Stomach (tissue), 4 donors: Measurements from ENCODE around the gene BICDL1.
"Not testable (repeated sequence)": the region's sequence is repeated elsewhere in the genome, so short reads cannot be mapped to it uniquely, and the experiment has no call there.

ENCODE experiments used
- CTCF ChIP-seq, 7 experiments: fragments of 450-650 bp in 4 of 7; fragments of 200-600 bp in 3 of 7; sonication (generic) in 3 of 7; IDR thresholded peaks; one replicate each; pipeline ENCODE4 v1.5.1; 2016 to 2019; ENCODE audit warnings: antibody characterized with exemption in 7 of 7, control low read depth in 2 of 7, mild to moderate bottlenecking in 1 of 7
- EP300 ChIP-seq: sonication (generic); formaldehyde crosslinking; IDR thresholded peaks from one replicate; pipeline ENCODE4 v1.6.1; 2017; ENCODE audit warnings: antibody characterized with exemption
- POLR2A ChIP-seq, 4 donors: fragments of 450-650 bp; IDR thresholded peaks; one replicate each; pipeline ENCODE4 v1.6.1; 2016; ENCODE audit warnings: antibody characterized with exemption in 4 of 4, control low read depth in 2 of 4, mild to moderate bottlenecking in 1 of 4, moderate library complexity in 1 of 4
- POLR2AphosphoS5 ChIP-seq, 3 donors: sonication (generic); formaldehyde crosslinking; IDR thresholded peaks; one replicate each; pipeline ENCODE4 v1.6.1; 2016; ENCODE audit warnings: antibody characterized with exemption in 3 of 3

DNA sequence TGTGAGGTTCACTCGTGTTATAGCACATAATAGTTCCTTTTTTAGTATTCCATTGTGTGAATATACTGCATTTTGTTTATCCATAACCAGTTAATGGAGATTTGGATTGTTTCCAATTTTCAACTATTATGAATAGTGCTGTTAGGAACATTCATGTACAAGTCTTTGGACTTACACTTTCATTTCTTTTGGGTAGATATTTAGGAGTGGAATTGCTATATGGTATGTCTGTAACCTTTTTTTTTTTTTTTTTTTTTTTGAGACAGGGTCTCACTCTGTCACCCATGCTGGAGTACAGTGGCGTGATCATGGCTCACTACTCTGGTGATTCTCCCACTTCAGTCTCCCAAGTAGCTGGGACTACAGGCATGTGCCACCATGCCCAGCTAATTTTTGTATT is 27.2 kb downstream of the BICDL1 start:
- not testable (repeated sequence) for TF ChIP-seq CTCF (IDR thresholded peaks at IDR 0.05); POLR2A (IDR thresholded peaks at IDR 0.05); POLR2AphosphoS5 (IDR thresholded peaks at IDR 0.05); EP300
